GM12878 (cell line): ENCODE results near the gene EIF5.

Experiments used
- ASH2L ChIP-seq: fragments of 300-600, 200-600 bp; sonication (generic); IDR thresholded peaks from 2 replicates; pipeline ENCODE4 v1.6.1; 2017; ENCODE audit warnings: low read depth, mild to moderate bottlenecking, borderline replicate concordance
- BRCA1 ChIP-seq: IDR thresholded peaks from 2 replicates; pipeline ENCODE4 v1.6.1; 2011; ENCODE audit warnings: low read depth, low read length, improper control_type of control experiment
- CTCF ChIP-seq, 3 experiments: IDR thresholded peaks in 2 of 3; conservative IDR thresholded peaks in 1 of 3; 2 replicates each; pipeline ENCODE4 v1.5.1; 2011; ENCODE audit warnings: low read depth in 3 of 3, low read length in 3 of 3, mild to moderate bottlenecking in 3 of 3, control low read depth in 2 of 3, moderate library complexity in 2 of 3, inconsistent platforms in 1 of 3, mixed read lengths in 1 of 3; ENCODE audit not compliant: control insufficient read depth in 2 of 3, insufficient read depth in 1 of 3; ENCODE audit errors: extremely low read depth in 1 of 3
- EZH2 ChIP-seq: IDR thresholded peaks from 2 replicates; pipeline ENCODE4 v1.6.1; 2012; ENCODE audit warnings: low read depth, mild to moderate bottlenecking, control low read depth, inconsistent platforms, low read length, borderline replicate concordance; ENCODE audit not compliant: control insufficient read depth
- FOXM1 ChIP-seq: IDR thresholded peaks from 2 replicates; pipeline ENCODE4 v1.6.1; 2012; ENCODE audit warnings: low read depth, mild to moderate bottlenecking, inconsistent platforms, low read length, moderate library complexity
- LARP7 ChIP-seq: fragments of 450-650 bp; IDR thresholded peaks from 2 replicates; pipeline ENCODE4 v1.6.1; 2017; ENCODE audit warnings: mild to moderate bottlenecking
- MEF2A ChIP-seq: IDR thresholded peaks from 2 replicates; pipeline ENCODE4 v1.6.1; 2011; ENCODE audit warnings: low read depth, mild to moderate bottlenecking, low read length, moderate library complexity; ENCODE audit not compliant: insufficient read depth
- MLLT1 ChIP-seq: fragments of 450-650 bp; IDR thresholded peaks from 2 replicates; pipeline ENCODE4 v1.6.1; 2016; ENCODE audit warnings: mild to moderate bottlenecking
- PAX5 ChIP-seq: IDR thresholded peaks from 2 replicates; pipeline ENCODE4 v1.6.1; 2011; ENCODE audit warnings: low read depth, low read length, borderline replicate concordance
- RCOR1 ChIP-seq: conservative IDR thresholded peaks from 2 replicates; pipeline ENCODE4 v1.6.1; 2012; ENCODE audit warnings: low read depth, low read length, improper control_type of control experiment
- SMARCA5 ChIP-seq: fragments of 450-650 bp; IDR thresholded peaks from 2 replicates; pipeline ENCODE4 v1.6.1; 2017; ENCODE audit warnings: mild to moderate bottlenecking
- TAF1 ChIP-seq: IDR thresholded peaks from 2 replicates; pipeline ENCODE4 v1.6.1; 2011; ENCODE audit warnings: mild to moderate bottlenecking, low read depth, low read length, borderline replicate concordance
- TF ChIP-seq, protein P1 (sequence below): fragments of 450-650 bp; formaldehyde crosslinking; IDR thresholded peaks from 2 replicates; pipeline ENCODE4 v1.4.0; 2022; ENCODE audit warnings: mild to moderate bottlenecking, moderate library complexity

DNA sequence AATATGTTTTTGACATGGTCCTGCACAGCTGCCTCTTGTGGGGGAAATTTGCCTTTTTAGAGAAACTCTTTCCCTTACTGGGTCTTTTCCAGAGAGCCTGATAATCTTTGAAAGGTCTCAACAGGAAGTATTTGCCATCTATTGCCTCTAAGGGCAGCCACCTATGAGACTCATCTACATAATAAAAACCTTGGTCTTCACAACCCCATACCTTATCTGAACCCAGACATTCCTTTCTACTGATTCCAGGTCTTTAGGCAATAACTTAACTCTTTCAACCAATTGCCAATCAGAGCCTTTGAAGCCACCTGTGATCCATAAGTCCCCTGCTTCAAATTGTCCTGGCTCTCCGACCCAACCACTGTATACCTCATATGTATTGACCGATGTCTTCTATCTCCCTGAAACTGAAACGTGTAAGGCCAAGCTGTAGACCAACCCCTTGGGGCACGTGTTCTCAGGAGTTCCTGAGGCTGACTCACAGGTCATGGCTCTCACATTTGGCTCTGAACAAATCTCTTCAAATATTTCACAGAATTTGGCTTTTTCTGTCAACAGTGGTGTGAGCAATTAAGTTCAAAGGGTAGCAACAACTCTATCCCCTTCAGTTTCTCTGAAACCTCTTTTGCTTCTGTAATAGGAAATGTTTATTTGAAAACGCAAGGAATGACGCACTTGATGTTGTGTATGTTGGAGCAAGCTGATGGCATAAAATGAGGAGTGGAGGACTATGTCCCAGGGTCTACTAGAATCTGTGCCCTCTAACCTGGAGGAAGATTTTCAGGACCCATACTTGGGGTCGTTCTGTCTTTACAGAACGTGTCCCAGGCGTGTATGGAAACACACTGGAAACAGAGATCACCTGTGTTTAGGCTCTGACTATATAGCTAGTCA lies 49.2 kb upstream of the EIF5 start:
- no peak for TF ChIP-seq SMARCA5
- no peak for TF ChIP-seq FOXM1
- TF ChIP-seq MLLT1 = no peak
- TF ChIP-seq MEF2A = no peak
- TF ChIP-seq, protein P1, sequence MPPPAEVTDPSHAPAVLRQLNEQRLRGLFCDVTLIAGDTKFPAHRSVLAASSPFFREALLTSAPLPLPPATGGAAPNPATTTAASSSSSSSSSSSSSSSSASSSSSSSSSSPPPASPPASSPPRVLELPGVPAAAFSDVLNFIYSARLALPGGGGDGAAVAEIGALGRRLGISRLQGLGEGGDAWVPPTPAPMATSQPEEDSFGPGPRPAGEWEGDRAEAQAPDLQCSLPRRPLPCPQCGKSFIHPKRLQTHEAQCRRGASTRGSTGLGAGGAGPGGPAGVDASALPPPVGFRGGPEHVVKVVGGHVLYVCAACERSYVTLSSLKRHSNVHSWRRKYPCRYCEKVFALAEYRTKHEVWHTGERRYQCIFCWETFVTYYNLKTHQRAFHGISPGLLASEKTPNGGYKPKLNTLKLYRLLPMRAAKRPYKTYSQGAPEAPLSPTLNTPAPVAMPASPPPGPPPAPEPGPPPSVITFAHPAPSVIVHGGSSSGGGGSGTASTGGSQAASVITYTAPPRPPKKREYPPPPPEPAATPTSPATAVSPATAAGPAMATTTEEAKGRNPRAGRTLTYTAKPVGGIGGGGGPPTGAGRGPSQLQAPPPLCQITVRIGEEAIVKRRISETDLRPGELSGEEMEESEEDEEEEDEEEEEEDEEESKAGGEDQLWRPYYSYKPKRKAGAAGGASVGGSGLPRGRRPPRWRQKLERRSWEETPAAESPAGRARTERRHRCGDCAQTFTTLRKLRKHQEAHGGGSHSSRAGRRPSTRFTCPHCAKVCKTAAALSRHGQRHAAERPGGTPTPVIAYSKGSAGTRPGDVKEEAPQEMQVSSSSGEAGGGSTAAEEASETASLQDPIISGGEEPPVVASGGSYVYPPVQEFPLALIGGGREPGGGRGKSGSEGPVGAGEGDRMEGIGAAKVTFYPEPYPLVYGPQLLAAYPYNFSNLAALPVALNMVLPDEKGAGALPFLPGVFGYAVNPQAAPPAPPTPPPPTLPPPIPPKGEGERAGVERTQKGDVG (CRISPR knock-in tag) = no peak
- TF ChIP-seq CTCF (IDR thresholded peaks at IDR 0.05 in 2 of 3, conservative IDR thresholded peaks at IDR 0.05 in 1 of 3; ENCODE audit: control insufficient read depth in 2 of 3, extremely low read depth in 1 of 3, insufficient read depth in 1 of 3, low read depth in 3 of 3, low read length in 3 of 3) = no peak
- TF ChIP-seq LARP7 = no peak
- no peak for TF ChIP-seq BRCA1
- no peak for TF ChIP-seq TAF1
- TF ChIP-seq RCOR1 = no peak
- TF ChIP-seq PAX5 = no peak
- TF ChIP-seq EZH2 = no peak
- no peak for TF ChIP-seq ASH2L
